GM18951 (cell line): ENCODE measurements around the gene PGAP1.

Experiments used
- POLR2A ChIP-seq: IDR thresholded peaks from 4 replicates; pipeline ENCODE4 v1.6.1; 2011; ENCODE audit warnings: mild to moderate bottlenecking; ENCODE audit not compliant: insufficient read length, insufficient read depth; ENCODE audit errors: extremely low read depth
- in situ Hi-C: fragments of 300-500 bp; cut with MboI; formaldehyde crosslinking; loops from one replicate; pipeline ENCODE4 v1.12.0; 2022; ENCODE audit warnings: low sequenced_read_pairs, mixed read lengths, inconsistent platforms; ENCODE audit not compliant: unreplicated experiment

Gene PGAP1

GRCh38 chr2:196836440-196836839 is 90.1 kb downstream of the PGAP1 start:
- in situ Hi-C loops: no loop called here
- no peak for TF ChIP-seq POLR2A

GRCh38 chr2:196830701-196831100 is 95.8 kb downstream of the PGAP1 start:
- TF ChIP-seq POLR2A: no peak
- in situ Hi-C loops: no loop called here

- in situ Hi-C loops: no loop called here
Measured at GRCh38 chr2:196827356-196827755, 99.2 kb downstream of the PGAP1 start.

GRCh38 chr2:196823750-196824522 is 102.6 kb downstream of the PGAP1 start:
- TF ChIP-seq POLR2A: no peak
- in situ Hi-C loops: no loop called here

More at GRCh38 chr2:196827356-196827755, 99.2 kb downstream of the PGAP1 start:
- TF ChIP-seq POLR2A: no peak

- no peak for TF ChIP-seq POLR2A
- in situ Hi-C loops: no loop called here
Measured at GRCh38 chr2:196821195-196821594, 105.3 kb downstream of the PGAP1 start.

- no peak for TF ChIP-seq POLR2A
- in situ Hi-C loops: no loop called here
Measured at GRCh38 chr2:196809260-196809659, 117.2 kb downstream of the PGAP1 start, which contains the start of gene C2orf66. Gene C2orf66, minus strand, starts transcription at chr2:196809355. Its CDS starts 19 bp downstream, at chr2:196809336.

GRCh38 chr2:196808083-196808665 is 118.3 kb downstream of the PGAP1 start:
- TF ChIP-seq POLR2A: no peak
- in situ Hi-C loops: no loop called here

GRCh38 chr2:196804381-196804780 is 122.1 kb downstream of the PGAP1 start:
- TF ChIP-seq POLR2A: no peak
- in situ Hi-C loops: no loop called here

- TF ChIP-seq POLR2A: no peak
- in situ Hi-C loops: no loop called here
Measured at GRCh38 chr2:196802401-196802800, 124.1 kb downstream of the PGAP1 start.

- no peak for TF ChIP-seq POLR2A
- in situ Hi-C loops: no loop called here
Measured at GRCh38 chr2:196801674-196802261, 124.7 kb downstream of the PGAP1 start.

GRCh38 chr2:196798980-196799379 is 127.5 kb downstream of the PGAP1 start:
- TF ChIP-seq POLR2A: no peak
- in situ Hi-C loops: no loop called here

- in situ Hi-C loops: no loop called here
- TF ChIP-seq POLR2A: no peak
Measured at GRCh38 chr2:196792865-196793264, 133.6 kb downstream of the PGAP1 start.

- in situ Hi-C loops: no loop called here
- no peak for TF ChIP-seq POLR2A
Measured at GRCh38 chr2:196783431-196784094, 142.9 kb downstream of the PGAP1 start.
